PC-9 (cell line): Measurements from ENCODE around the gene FILIP1L.

ENCODE experiments used
- CTCF ChIP-seq: fragments of 200-600 bp; sonication (generic); conservative IDR thresholded peaks from 2 replicates; pipeline ENCODE4 v1.6.1; 2017; ENCODE audit warnings: mixed run types, antibody characterized with exemption, mild to moderate bottlenecking, moderate library complexity
- EZH2 ChIP-seq: fragments of 200-600 bp; sonication (generic); IDR thresholded peaks from 2 replicates; pipeline ENCODE4 v1.8.0; 2017; ENCODE audit warnings: antibody characterized with exemption, low read depth

DNA sequence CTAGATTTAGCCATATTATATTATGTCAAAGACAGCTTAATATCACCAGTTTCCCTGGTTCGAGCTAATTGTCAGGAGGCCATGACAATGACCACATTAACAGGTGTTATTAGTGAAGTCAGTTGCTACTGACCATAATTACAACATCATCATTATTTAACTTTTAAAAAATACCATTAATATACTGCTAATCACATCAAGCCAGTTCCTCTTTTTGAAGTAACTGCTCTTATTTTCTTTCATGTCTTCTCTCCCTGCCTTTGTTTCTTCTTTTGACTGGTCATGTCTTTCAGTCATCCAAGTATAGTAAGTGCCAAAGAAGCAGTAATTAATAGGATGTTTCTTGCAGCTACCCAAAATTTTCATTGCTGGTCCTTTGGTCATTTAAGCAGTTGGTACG is 235.0 kb downstream of the FILIP1L start:
- TF ChIP-seq CTCF (no peak), EZH2 (no peak)
